WTC11 (cell line): ENCODE data around the gene ZNF451. TPM values are rescaled to one million over a fixed set of nuclear protein-coding genes. Genes with fewer than 3 reads are reported as not detected.

Source experiments
- ATAC-seq: fragments of 200-7000 bp; cut with Tn5 transposase; 2 replicates; pipeline ENCODE4 v1.10.0; 2021; ENCODE audit warnings: mild to moderate bottlenecking, moderate library complexity
- CTCF ChIA-PET: fragments of 300-600 bp; sonication (Branson Sonifier 250); formaldehyde crosslinking; loops from one replicate; lab custom pipeline; 2021; ENCODE audit warnings: antibody characterized with exemption; lab: Charles Lee
- POLR2A ChIA-PET: fragments of 350-600 bp; sonication (Branson Sonifier 250); formaldehyde crosslinking; loops from one replicate; lab custom pipeline; 2021; ENCODE audit warnings: antibody characterized with exemption; lab: Charles Lee
- DNase-seq: peaks from one replicate; pipeline ENCODE4 v3.0.0; 2021; ENCODE audit warnings: low spot score
- H3K27ac Mint-ChIP-seq: 2 replicates; pipeline ENCODE4 v1.8.0; 2021; ENCODE audit warnings: mixed read lengths
- H3K27me3 Mint-ChIP-seq: 2 replicates; pipeline ENCODE4 v1.8.0; 2021; ENCODE audit warnings: low read depth, mild to moderate bottlenecking, moderate library complexity, mixed read lengths
- H3K36me3 Mint-ChIP-seq: 2 replicates; pipeline ENCODE4 v1.8.0; 2021; ENCODE audit warnings: mixed read lengths
- H3K4me1 Mint-ChIP-seq: 2 replicates; pipeline ENCODE4 v1.8.0; 2022; ENCODE audit warnings: mixed read lengths
- H3K4me3 Mint-ChIP-seq: 2 replicates; pipeline ENCODE4 v1.8.0; 2021; ENCODE audit warnings: mild to moderate bottlenecking, moderate library complexity, mixed read lengths
- H3K9me3 Mint-ChIP-seq: 2 replicates; pipeline ENCODE4 v1.8.0; 2021; ENCODE audit warnings: mixed read lengths
- CBFB ChIP-seq: sonication (generic); formaldehyde crosslinking; IDR thresholded peaks from 2 replicates; pipeline ENCODE4 v1.8.1; 2022; ENCODE audit warnings: mild to moderate bottlenecking, low read depth, missing genetic modification reagents
- ELF4 ChIP-seq: sonication (generic); formaldehyde crosslinking; IDR thresholded peaks from 2 replicates; pipeline ENCODE4 v1.8.1; 2022; ENCODE audit warnings: low read depth, mild to moderate bottlenecking, moderate library complexity, missing genetic modification reagents
- FOXJ3 ChIP-seq: sonication (generic); formaldehyde crosslinking; IDR thresholded peaks from 2 replicates; pipeline ENCODE4 v1.9.0; 2021; ENCODE audit warnings: missing genetic modification reagents, mild to moderate bottlenecking, borderline replicate concordance
- GRHL2 ChIP-seq: fragments of 250-450 bp; sonication (Bioruptor Pico); IDR thresholded peaks from 2 replicates; pipeline ENCODE4 v1.8.0; 2022; ENCODE audit warnings: mild to moderate bottlenecking, moderate library complexity; ENCODE audit not compliant: insufficient replicate concordance, severe bottlenecking
- GTF2I ChIP-seq: fragments of 250-450 bp; sonication (Bioruptor Pico); conservative IDR thresholded peaks from 2 replicates; pipeline ENCODE4 v1.4.0; 2021; ENCODE audit warnings: mild to moderate bottlenecking
- MXD4 ChIP-seq: fragments of 250-450 bp; sonication (Bioruptor Pico); IDR thresholded peaks from 2 replicates; pipeline ENCODE4 v1.8.0; 2021; ENCODE audit warnings: mild to moderate bottlenecking, moderate library complexity, borderline replicate concordance
- MYBL2 ChIP-seq: sonication (generic); formaldehyde crosslinking; IDR thresholded peaks from 2 replicates; pipeline ENCODE4 v1.8.1; 2023; ENCODE audit warnings: mild to moderate bottlenecking, moderate library complexity, missing genetic modification reagents
- NFE2L1 ChIP-seq: sonication (generic); formaldehyde crosslinking; IDR thresholded peaks from 2 replicates; pipeline ENCODE4 v1.8.1; 2023; ENCODE audit warnings: missing genetic modification reagents
- NR3C1 ChIP-seq: sonication (generic); formaldehyde crosslinking; conservative IDR thresholded peaks from 2 replicates; pipeline ENCODE4 v1.8.1; 2023; ENCODE audit warnings: low read depth, mild to moderate bottlenecking, missing genetic modification reagents
- RELA ChIP-seq: sonication (generic); formaldehyde crosslinking; IDR thresholded peaks from 2 replicates; pipeline ENCODE4 v1.8.1; 2022; ENCODE audit warnings: missing genetic modification reagents, mild to moderate bottlenecking, borderline replicate concordance
- STAT6 ChIP-seq: sonication (generic); formaldehyde crosslinking; conservative IDR thresholded peaks from 2 replicates; pipeline ENCODE4 v1.8.1; 2023; ENCODE audit warnings: mild to moderate bottlenecking, low read depth, missing genetic modification reagents, moderate library complexity
- TCF7 ChIP-seq: sonication (generic); formaldehyde crosslinking; IDR thresholded peaks from 2 replicates; pipeline ENCODE4 v1.8.0; 2022; ENCODE audit warnings: mild to moderate bottlenecking, low read depth, missing genetic modification reagents, moderate library complexity
- TEAD1 ChIP-seq: sonication (generic); formaldehyde crosslinking; IDR thresholded peaks from 2 replicates; pipeline ENCODE4 v1.8.0; 2022; ENCODE audit warnings: mild to moderate bottlenecking, missing genetic modification reagents
- TP53 ChIP-seq: sonication (generic); formaldehyde crosslinking; IDR thresholded peaks from 2 replicates; pipeline ENCODE4 v1.8.1; 2023; ENCODE audit warnings: mild to moderate bottlenecking, missing genetic modification reagents
- ZBTB21 ChIP-seq: sonication (generic); formaldehyde crosslinking; IDR thresholded peaks from 2 replicates; pipeline ENCODE4 v1.8.1; 2023; ENCODE audit warnings: mild to moderate bottlenecking, missing genetic modification reagents, borderline replicate concordance
- ZNF425 ChIP-seq: fragments of 250-450 bp; sonication (Bioruptor Pico); conservative IDR thresholded peaks from 2 replicates; pipeline ENCODE4 v1.9.0; 2021; ENCODE audit warnings: mild to moderate bottlenecking
- ZNF532 ChIP-seq: fragments of 250-450 bp; sonication (Bioruptor Pico); IDR thresholded peaks from 2 replicates; pipeline ENCODE4 v1.9.0; 2021; ENCODE audit warnings: mild to moderate bottlenecking, borderline replicate concordance
- total RNA-seq: library from RNA; stranded (reverse); gene quantifications from 3 replicates; pipeline ENCODE4 v1.2.3, GENCODE V29; 2021

The ZNF451 gene
- total RNA-seq, 1 experiment from 2014 or later, result 55.4 TPM

GRCh38 chr6:57048577-57048976, 41.4 kb upstream of the ZNF451 start:
- Mint-ChIP-seq H3K9me3 (no peaks in the 10 kb centered on the region), H3K36me3 (peaks cover 36% of the 10 kb centered on the region), H3K4me1 (peaks cover 15% of the 10 kb centered on the region), H3K4me3 (peak overlapping the region; percentile 48), H3K27me3 (peaks cover 18% of the 10 kb centered on the region), H3K27ac (no peak overlapping the region)
- ChIA-PET CTCF (no interaction called here), POLR2A (interaction anchor here (0.6 kb wide), 1 partner anchor 111 kb away, joined by 4 read pairs; no protein-coding TSS in a partner anchor)
- DNase-seq, result no peak
- TF ChIP-seq TCF7, result no peak
- no peak for TF ChIP-seq MXD4
- TF ChIP-seq TEAD1, result no peak
- TF ChIP-seq FOXJ3 (CRISPR knock-in tag), result no peak
- TF ChIP-seq MYBL2, result no peak
- TF ChIP-seq ELF4, result no peak
- ATAC-seq, result no peak

- DNase-seq, result no peak
- ATAC-seq, result no peak; the same call in 1 of the 2 replicates
- Mint-ChIP-seq H3K27me3 (peaks cover 31% of the 10 kb centered on the region), H3K36me3 (0 out of 2 replicates have a peak, but pooled peaks cover 9% of the 10 kb centered on the region), H3K4me3 (no peak overlapping the region), H3K9me3 (0 out of 2 replicates have a peak, but pooled peaks cover 4% of the 10 kb centered on the region), H3K4me1 (peaks cover under 1% of the 10 kb centered on the region; the same call in 1 of the 2 replicates)
- POLR2A ChIA-PET, result no interaction called here
- TF ChIP-seq GTF2I (CRISPR knock-in tag) (no peak), NFE2L1 (CRISPR knock-in tag) (no peak), TP53 (CRISPR knock-in tag) (no peak), CBFB (no peak), ZBTB21 (CRISPR knock-in tag) (no peak), STAT6 (CRISPR knock-in tag) (no peak), TCF7 (no peak), NR3C1 (CRISPR knock-in tag) (no peak), TEAD1 (no peak), RELA (no peak), ZNF532 (CRISPR knock-in tag) (no peak), GRHL2 (CRISPR knock-in tag) (no peak), ZNF425 (CRISPR knock-in tag) (no peak)
- TF ChIP-seq, all 79 proteins: peak for 0
- CTCF ChIA-PET, result no interaction called here
- no peak overlapping the region for H3K27ac Mint-ChIP-seq
These were observed 26.1 kb upstream of the ZNF451 start for GRCh38 chr6:57063847-57064246.
